ENCODE measurements around the gene INAVA. TPM values are rescaled to one million over a fixed set of nuclear protein-coding genes. Genes with fewer than 3 reads are reported as not detected.

The INAVA gene
- total RNA-seq, 1 experiment from 2014 or later = 5.5 TPM

DNA sequence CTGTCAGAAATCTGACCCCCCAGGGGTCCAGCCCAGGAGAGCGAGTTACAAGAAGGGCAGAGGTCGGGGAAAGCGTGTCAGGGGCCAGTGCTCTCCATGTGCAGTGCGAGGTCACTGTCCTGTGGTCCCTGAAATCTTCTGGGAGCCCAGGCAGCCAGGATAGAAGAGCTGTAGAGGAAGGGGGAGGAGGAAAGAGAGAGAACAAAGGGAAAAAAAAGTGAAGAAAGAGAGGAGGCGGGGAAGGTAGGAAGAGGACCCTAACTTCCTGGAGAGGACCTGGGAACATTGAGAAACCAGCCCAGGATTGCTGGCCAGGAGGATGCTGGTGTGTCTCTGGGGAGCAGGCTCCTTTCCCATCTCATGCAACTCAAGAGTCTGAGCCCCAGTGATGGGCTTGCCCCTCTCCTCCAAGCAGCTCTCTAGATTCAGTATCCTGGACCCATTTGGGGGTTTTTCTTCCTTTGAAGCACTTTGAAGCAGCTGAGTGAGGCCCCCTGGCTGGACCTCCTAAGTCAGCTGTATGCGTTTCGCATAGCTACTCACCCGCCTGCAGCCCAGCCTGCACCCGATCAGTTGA lies 6.8 kb upstream of the INAVA start:
- Histone ChIP-seq H3K27me3 (replicated peaks) (no peaks in the 10 kb centered on the region), H3K4me1 (replicated peaks) (peaks cover 19% of the 10 kb centered on the region), H3K27ac (no peak overlapping the region), H3K9me3 (replicated peaks) (no peaks in the 10 kb centered on the region), H3K4me3 (no peak overlapping the region), H3K36me3 (no peaks in the 10 kb centered on the region)
- no peak for DNase-seq (ENCODE audit: low read depth in 1 of 2, low spot score in 2 of 2)

DNA sequence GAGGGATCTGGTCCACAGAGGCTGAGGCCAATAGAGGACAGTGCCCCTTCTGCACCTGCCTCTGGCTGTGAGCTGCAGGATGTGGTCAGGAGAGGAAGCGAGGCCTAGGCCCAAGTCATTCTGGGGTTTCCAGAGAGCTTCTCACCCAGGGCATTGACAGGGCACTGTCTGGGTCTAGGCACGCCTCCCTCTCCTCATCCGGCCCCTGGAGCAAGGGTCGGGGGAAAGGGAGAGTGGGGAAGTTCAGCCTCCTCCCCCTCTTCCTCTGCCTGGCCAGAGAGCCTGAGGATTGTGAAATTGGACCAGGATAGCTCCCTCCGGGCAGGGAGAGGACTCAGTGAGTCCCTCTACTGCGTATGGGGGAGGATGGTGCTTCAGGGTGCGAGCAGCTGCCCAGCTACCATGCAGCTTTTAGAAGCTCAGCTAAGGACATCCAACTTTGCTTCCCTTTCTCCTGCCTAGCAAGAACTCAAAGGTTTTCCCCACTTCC lies 6.3 kb upstream of the INAVA start:
- H3K27ac ChIP-seq = no peak overlapping the region
- no peaks in the 10 kb centered on the region for H3K27me3 ChIP-seq (replicated peaks)
- no peak overlapping the region for H3K4me3 ChIP-seq
- no peak for DNase-seq (ENCODE audit: low read depth in 1 of 2, low spot score in 2 of 2)
- no peaks in the 10 kb centered on the region for H3K36me3 ChIP-seq
- H3K4me1 ChIP-seq (replicated peaks) = peaks cover 19% of the 10 kb centered on the region
- H3K9me3 ChIP-seq (replicated peaks) = no peaks in the 10 kb centered on the region

DNA sequence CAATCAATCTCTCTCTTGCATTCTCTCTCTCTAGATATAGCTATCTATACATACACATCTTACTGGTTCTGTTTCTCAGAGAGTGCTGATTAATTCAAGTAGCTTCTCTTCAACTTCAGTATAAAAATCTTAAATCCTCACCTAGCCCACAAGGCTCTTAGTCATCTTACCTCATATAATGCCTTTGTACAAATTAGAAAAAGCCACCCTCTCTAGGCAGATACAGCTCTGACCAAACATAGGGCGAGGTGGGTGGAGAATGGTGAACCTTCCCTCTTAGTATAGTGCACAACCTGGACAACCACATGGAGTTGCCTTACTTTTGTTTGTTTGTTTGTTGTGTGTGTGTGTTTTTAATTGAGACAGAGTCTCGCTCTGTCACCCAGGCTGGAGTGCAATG lies 5.1 kb upstream of the INAVA start:
- H3K9me3 ChIP-seq (replicated peaks) = no peaks in the 10 kb centered on the region
- DNase-seq (ENCODE audit: low read depth in 1 of 2, low spot score in 2 of 2) = no peak
- peaks cover 19% of the 10 kb centered on the region for H3K4me1 ChIP-seq (replicated peaks)
- H3K27ac ChIP-seq = no peak overlapping the region
- H3K36me3 ChIP-seq = no peaks in the 10 kb centered on the region
- H3K27me3 ChIP-seq (replicated peaks) = no peaks in the 10 kb centered on the region
- no peak overlapping the region for H3K4me3 ChIP-seq

DNA sequence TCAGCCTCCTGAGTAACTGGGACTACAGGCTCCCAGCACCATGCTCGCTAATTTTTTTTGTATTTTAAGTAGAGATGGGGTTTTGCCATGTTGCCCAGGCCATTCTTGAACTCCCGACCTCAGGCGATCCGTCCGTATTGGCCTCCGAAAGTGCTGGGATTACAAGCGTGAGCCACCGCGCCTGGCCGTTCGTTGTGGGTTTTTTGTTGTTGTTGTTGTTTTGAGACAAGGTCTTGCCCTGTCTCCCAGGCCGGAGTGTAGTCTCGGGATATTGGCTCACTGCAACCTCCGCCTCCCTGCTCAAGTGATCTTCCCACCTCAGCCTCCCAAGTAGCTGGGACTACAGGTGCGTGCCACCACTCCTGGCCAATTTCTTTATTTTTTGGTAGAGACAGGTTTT lies 4.7 kb upstream of the INAVA start:
- Histone ChIP-seq H3K9me3 (replicated peaks) (no peaks in the 10 kb centered on the region), H3K36me3 (no peaks in the 10 kb centered on the region), H3K4me3 (no peak overlapping the region), H3K27me3 (replicated peaks) (no peaks in the 10 kb centered on the region), H3K4me1 (replicated peaks) (peaks cover 19% of the 10 kb centered on the region), H3K27ac (no peak overlapping the region)
- DNase-seq (ENCODE audit: low read depth in 1 of 2, low spot score in 2 of 2) = no peak

DNA sequence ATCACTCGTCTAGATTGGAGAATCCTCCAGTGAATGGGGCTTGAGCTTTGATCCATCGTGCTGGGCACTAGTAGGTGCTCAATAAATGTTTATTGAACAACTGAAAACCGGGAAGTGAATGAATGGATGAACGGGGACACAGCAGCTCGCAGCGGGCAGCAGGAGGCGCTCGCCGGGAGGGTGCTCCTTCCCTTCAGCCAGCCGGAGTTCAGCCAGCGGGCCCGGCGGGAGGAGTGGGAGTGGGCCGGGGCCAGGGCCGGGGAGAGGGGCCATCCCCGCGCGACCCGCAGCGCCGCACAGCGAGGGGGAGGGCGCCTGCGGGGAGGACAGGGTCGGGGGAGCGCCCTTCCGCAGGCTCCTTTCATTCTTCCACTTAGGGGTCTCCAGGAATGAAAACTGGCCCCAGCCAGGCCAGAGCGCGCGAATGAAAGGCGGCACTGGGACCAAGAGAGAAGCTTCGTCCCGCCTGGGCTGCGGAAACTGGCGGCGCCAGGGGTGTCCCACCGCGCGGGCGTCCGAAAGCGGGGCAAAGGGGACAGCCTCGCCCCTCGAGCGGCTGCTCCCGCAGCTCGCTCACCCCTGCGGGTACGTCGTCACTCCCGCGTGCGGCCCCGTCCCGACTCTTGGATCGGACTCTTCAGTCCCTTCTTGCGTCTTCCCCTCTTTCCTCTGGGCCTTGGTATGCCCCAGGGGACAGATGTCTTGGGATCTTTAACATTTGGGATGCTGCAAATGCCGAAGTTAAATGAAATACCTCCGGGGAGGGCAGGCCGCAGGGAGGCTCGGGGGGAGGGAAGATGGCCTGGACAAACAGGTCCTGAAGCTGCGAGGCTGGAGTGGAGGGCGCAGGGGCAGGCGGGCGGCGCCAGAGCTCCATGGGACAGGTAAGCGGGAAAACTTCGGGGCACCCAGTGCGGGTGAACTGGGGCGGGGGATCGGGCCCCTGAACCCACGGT lies 3.6 kb upstream of the INAVA start:
- H3K9me3 ChIP-seq (replicated peaks) = no peaks in the 10 kb centered on the region
- no peaks in the 10 kb centered on the region for H3K27me3 ChIP-seq (replicated peaks)
- peaks cover 28% of the 10 kb centered on the region for H3K4me1 ChIP-seq (replicated peaks)
- peak overlapping the region; percentile 44 for H3K4me3 ChIP-seq
- DNase-seq (ENCODE audit: low read depth in 1 of 2, low spot score in 2 of 2) = peak; percentile 69 to 81
- peak overlapping the region; percentile 87 for H3K27ac ChIP-seq
- H3K36me3 ChIP-seq = no peaks in the 10 kb centered on the region

DNA sequence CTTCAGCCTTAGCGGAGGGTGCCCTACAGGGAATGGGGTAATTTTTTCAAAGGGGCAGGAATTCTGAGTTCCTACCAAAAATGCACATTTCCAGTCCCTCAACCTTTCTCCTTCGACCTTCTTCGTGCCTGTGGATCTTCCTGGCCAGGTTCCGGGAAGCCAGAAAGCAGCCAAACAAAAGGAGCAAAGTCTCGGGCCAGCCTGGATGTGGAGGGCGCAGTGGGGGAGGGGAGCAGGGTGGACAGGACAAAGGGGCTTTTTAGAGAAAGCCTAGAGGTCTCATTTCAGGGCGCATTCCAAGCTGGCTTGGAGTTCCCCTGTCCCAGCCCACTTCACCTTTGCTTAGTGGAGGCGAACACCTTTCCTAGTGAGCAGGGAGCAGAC lies 2.9 kb upstream of the INAVA start:
- Histone ChIP-seq H3K36me3 (no peaks in the 10 kb centered on the region), H3K27ac (no peak overlapping the region), H3K4me1 (replicated peaks) (peaks cover 33% of the 10 kb centered on the region), H3K27me3 (replicated peaks) (no peaks in the 10 kb centered on the region), H3K9me3 (replicated peaks) (no peaks in the 10 kb centered on the region), H3K4me3 (peak overlapping the region; percentile 44)
- no peak for DNase-seq (ENCODE audit: low read depth in 1 of 2, low spot score in 2 of 2)

DNA sequence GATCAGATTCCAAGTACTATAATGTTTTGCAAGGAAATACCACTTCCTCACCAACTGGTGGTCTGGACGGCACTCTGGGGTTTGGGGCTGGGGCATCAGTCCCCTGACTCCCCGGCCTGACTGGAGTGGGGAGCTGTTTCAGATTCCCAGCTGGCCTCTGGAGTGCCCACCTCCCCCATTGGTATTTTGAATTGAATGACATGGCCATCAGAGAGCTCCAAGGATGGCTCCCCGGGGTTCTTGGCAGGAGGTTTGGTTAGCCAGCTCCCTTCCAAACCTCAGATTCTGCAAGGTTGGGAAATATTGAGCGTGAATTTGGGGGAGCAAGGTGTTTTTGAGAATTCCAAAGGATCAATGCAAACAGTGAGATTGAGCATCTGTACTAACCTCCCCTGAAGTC lies 2.2 kb upstream of the INAVA start:
- peaks cover 39% of the 10 kb centered on the region for H3K4me1 ChIP-seq (replicated peaks)
- no peaks in the 10 kb centered on the region for H3K36me3 ChIP-seq
- no peaks in the 10 kb centered on the region for H3K27me3 ChIP-seq (replicated peaks)
- no peak overlapping the region for H3K27ac ChIP-seq
- H3K4me3 ChIP-seq = no peak overlapping the region
- no peaks in the 10 kb centered on the region for H3K9me3 ChIP-seq (replicated peaks)
- DNase-seq (ENCODE audit: low read depth in 1 of 2, low spot score in 2 of 2) = no peak

GRCh38 chr1:200892958-200893357 lies 1.7 kb upstream of the INAVA start:
- no peak overlapping the region for H3K27ac ChIP-seq
- no peaks in the 10 kb centered on the region for H3K9me3 ChIP-seq (replicated peaks)
- H3K4me1 ChIP-seq (replicated peaks) = peaks cover 43% of the 10 kb centered on the region
- DNase-seq (ENCODE audit: low read depth in 1 of 2, low spot score in 2 of 2) = no peak
- no peaks in the 10 kb centered on the region for H3K27me3 ChIP-seq (replicated peaks)
- H3K36me3 ChIP-seq = no peaks in the 10 kb centered on the region
- no peak overlapping the region for H3K4me3 ChIP-seq

- Histone ChIP-seq H3K27me3 (replicated peaks) (no peaks in the 10 kb centered on the region), H3K4me3 (no peak overlapping the region), H3K36me3 (no peaks in the 10 kb centered on the region), H3K9me3 (replicated peaks) (no peaks in the 10 kb centered on the region), H3K27ac (no peak overlapping the region), H3K4me1 (replicated peaks) (peaks cover 48% of the 10 kb centered on the region)
- no peak for DNase-seq (ENCODE audit: low read depth in 1 of 2, low spot score in 2 of 2)
Measured at GRCh38 chr1:200893411-200893901, 1.2 kb upstream of the INAVA start.

DNA sequence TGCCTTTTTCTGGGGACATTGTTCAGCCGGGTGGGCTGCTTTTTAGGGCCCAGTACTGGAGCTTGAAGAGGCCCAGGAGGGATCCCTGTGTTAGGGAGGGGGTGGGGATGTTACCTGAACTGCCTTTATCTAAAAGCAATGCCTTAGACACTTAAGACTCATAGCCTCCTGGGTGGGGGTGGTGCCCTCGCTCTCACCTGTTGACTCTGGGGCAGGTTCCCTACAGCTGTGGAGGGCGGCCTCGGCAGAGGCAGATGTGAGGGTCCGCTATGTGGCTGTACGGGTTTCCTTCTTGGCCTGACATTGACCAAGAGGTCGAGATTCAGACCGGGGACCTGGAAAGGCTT lies 716 bp downstream of the INAVA start:
- H3K4me3 ChIP-seq = no peak overlapping the region
- DNase-seq (ENCODE audit: low read depth in 1 of 2, low spot score in 2 of 2) = no peak
- no peaks in the 10 kb centered on the region for H3K27me3 ChIP-seq (replicated peaks)
- no peak overlapping the region for H3K27ac ChIP-seq
- peaks cover 51% of the 10 kb centered on the region for H3K4me1 ChIP-seq (replicated peaks)
- H3K36me3 ChIP-seq = no peaks in the 10 kb centered on the region
- H3K9me3 ChIP-seq (replicated peaks) = no peaks in the 10 kb centered on the region

GRCh38 chr1:200895801-200896530 lies 1.3 kb downstream of the INAVA start:
- H3K9me3 ChIP-seq (replicated peaks) = no peaks in the 10 kb centered on the region
- H3K4me3 ChIP-seq = no peak overlapping the region
- no peaks in the 10 kb centered on the region for H3K36me3 ChIP-seq
- H3K27ac ChIP-seq = no peak overlapping the region
- DNase-seq (ENCODE audit: low read depth in 1 of 2, low spot score in 2 of 2) = no peak
- H3K27me3 ChIP-seq (replicated peaks) = no peaks in the 10 kb centered on the region
- peaks cover 45% of the 10 kb centered on the region for H3K4me1 ChIP-seq (replicated peaks)

- H3K4me3 ChIP-seq = no peak overlapping the region
- no peaks in the 10 kb centered on the region for H3K27me3 ChIP-seq (replicated peaks)
- DNase-seq (ENCODE audit: low read depth in 1 of 2, low spot score in 2 of 2) = peak; percentile 82 to 87
- no peaks in the 10 kb centered on the region for H3K9me3 ChIP-seq (replicated peaks)
- H3K36me3 ChIP-seq = no peaks in the 10 kb centered on the region
- peaks cover 39% of the 10 kb centered on the region for H3K4me1 ChIP-seq (replicated peaks)
- H3K27ac ChIP-seq = peak overlapping the region; percentile 50
Measured at GRCh38 chr1:200896531-200897196, 2.0 kb downstream of the INAVA start.

DNA sequence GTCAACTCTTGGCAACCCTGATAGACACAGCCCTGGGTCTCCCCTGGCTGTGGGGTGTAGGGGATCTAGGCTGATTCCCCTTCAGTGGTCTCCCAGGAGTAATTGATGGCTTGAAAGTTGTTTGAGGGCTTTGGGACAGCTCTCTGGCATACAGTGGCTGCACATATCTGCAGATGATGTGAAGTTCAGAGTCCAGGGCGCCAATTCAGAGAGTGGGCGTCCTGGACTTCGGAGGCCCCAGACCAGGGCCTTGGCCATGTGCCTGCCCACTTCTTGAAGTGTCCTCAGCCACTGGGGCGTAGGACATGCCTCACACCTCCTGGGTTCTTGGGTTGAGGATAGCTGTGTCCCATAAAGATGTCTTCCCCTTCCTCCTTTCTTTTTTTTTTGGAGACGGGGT lies 2.6 kb downstream of the INAVA start:
- no peaks in the 10 kb centered on the region for H3K27me3 ChIP-seq (replicated peaks)
- no peaks in the 10 kb centered on the region for H3K9me3 ChIP-seq (replicated peaks)
- no peak overlapping the region; the same call in 1 of the 2 replicates for H3K27ac ChIP-seq
- no peak overlapping the region for H3K4me3 ChIP-seq
- no peaks in the 10 kb centered on the region for H3K36me3 ChIP-seq
- DNase-seq (ENCODE audit: low read depth in 1 of 2, low spot score in 2 of 2) = no peak
- peaks cover 41% of the 10 kb centered on the region for H3K4me1 ChIP-seq (replicated peaks)
